Anterior cingulate cortex (tissue), 58 donors: ENCODE results near the gene RICTOR.
"Not testable (repeated sequence)": the region's sequence is repeated elsewhere in the genome, so short reads cannot be mapped to it uniquely, and the experiment has no call there.

Experiments
- DNase-seq, 58 donors: peaks; one replicate each; lab custom pipeline; 2025; lab: John Stamatoyannopoulos, UW

RICTOR gene

GRCh38 chr5:39015743-39016586 lies 58.2 kb downstream of the RICTOR start:
- no peak for DNase-seq

DNA sequence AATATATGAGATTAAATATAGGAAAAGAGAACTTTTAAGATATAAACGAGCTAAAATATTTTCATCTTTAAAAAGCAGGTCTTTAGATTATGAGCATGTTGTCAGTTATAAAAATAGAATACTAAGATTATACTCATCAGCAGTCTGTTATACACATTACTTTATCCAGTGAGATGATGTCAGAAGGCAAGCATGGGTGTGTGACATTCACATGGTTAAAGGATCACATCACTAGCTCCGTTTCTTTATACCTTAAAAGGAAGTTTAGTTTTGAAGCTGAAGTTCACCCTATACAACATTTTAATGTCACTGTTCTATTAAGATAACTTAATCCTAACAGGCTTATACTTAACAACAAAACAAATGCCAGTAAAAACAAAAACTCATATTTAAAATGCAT lies 59.6 kb downstream of the RICTOR start:
- no peak for DNase-seq

DNA sequence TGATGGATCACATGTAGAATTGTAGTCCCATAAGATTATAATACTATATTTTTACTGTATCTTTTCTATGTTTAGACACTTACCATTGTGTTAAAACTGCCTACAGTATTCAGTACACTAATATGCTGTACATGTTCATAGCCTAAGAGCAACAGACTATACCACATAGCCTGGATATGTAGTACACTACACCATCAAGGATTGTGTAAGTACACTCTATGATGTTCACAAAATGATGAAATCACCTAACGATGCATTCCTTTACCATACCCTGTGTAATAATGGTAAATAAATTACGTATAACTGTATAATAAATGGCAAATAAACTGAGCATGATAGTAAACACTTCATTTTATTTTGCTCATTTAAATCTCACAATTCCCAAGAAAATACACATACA lies 60.3 kb downstream of the RICTOR start:
- no peak for DNase-seq

DNA sequence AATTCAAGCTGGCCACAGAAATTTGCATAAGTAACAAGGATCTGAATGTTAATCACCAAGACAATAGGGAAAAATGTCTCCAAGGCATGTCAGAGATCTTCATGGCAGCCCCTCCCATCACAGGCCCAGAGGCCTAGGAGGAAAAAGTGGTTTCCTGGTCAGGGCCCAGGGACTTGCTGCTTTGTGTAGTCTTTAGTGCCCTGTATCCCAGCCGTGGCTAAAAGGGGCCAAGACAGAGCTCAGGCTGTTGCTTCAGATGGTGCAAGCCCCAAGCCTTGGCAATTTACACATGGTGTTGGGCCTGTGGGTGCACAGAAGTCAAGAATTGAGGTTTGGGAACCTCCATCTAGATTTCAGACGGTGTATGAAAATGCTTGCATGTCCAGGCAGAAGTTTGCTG lies 63.2 kb downstream of the RICTOR start:
- DNase-seq: not testable (repeated sequence)

- no peak for DNase-seq
These were observed 64.2 kb downstream of the RICTOR start for GRCh38 chr5:39009981-39010380.

GRCh38 chr5:39009280-39009679 lies 64.9 kb downstream of the RICTOR start:
- no peak for DNase-seq

- DNase-seq: no peak
These were observed 67.5 kb downstream of the RICTOR start for GRCh38 chr5:39006650-39007049.

- no peak for DNase-seq
These were observed 68.5 kb downstream of the RICTOR start for GRCh38 chr5:39005566-39006232.

GRCh38 chr5:39001683-39002082 lies 72.5 kb downstream of the RICTOR start:
- DNase-seq: no peak

DNA sequence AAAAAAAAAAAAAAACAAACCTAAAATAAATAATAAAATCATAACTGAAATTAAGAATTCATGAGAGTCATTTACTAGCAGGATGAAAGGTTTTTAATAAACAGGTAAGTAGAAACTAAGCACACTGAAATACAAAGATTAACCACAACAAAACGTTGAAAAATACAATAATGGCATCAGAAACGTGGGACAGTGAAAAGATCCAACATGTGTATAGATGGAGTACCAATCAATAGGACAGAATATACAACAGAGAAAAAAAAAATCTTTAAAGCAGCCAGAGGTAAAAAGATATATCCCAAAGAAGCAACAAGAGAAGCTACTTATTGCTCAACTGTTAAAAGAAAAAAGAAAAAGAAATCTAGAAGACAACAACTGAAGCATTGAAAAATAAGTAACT lies 75.2 kb downstream of the RICTOR start:
- DNase-seq: no peak

DNA sequence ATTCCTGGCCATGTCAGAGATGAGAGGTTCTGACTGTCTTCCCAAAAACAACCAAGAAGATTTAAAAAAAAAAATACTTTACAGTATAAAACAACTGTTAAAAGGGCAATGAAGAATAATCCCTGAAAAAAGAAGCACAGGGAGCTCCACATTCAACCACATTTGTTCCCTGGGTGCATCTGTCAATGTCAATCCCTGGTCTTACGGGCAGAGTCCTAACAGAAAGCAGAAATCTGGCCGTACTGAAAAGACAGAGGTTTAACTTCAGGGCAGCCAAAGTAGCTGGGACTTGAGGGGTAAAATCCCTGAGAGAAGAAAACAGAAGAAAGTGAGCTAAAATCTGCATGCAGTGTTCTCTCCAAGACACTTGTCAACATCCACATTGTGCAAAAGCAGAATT lies 76.6 kb downstream of the RICTOR start:
- DNase-seq: no peak

DNA sequence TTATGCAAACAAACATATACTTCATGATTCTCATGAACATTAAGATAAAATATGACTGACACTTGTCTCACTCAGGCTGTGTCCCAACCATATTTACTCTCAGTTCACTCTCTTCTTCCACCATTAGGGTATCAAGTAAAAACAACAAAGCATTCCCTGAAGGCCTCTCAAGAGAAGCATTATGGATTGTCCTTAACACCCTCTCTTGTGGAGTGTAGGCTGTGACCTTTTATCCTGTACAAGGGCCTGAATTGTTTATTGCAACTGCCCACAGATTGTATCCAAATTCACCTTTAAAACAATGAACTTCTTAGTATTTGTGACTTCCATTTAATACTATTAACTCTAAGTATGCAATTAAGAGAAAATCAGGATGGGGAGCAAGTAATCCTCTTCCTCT lies 78.1 kb downstream of the RICTOR start:
- DNase-seq: no peak

- DNase-seq: peak in 6 of 58 donors; percentile 0 to 16 (median 6)
These were observed 79.8 kb downstream of the RICTOR start for GRCh38 chr5:38994324-38994927.

- DNase-seq: not testable (repeated sequence)
These were observed 84.1 kb downstream of the RICTOR start for GRCh38 chr5:38989974-38990719.

DNA sequence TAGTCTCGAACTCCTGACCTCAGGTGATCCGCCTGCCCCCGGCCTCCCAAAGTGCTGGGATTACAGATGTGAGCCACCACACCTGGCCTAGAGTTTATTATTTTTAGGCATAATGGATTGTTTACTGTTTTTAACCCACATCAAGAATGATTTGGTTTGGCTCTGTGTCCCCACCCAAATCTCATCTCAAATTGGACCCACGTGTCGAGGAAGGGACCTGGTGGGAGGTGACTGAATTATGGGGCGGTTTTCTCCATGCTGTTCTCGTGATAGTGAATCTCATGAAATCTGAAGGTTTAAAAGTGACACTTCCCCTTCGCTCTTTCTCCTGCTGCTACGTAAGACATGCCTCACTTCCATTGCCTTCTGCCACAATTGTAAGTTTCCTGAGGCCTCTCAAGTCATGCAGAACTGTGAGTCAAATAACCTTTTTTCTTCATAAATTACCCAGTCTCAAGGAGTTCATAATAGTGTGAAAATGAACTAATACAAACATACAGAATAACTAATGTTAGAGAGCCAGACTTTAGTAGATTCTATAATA lies 88.2 kb downstream of the RICTOR start:
- DNase-seq: no peak

DNA sequence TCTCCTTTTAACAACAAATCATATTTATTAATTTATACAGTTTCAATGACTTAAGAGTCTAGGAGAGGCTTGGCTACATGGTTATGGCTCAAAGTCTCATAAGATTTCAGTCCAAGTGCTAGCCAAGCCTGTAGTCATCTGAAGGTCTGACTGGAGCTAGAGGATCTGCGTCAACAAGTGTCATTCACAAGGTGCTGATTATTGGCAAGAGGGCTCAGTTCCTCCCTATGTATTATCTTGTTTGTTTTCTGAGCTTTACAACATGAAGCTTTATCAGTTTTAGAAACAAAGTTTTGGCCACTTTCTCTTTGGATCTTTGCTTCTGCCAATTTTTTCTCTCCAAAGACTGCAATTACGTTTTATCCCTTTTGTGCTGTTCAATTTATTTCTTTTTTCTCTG lies 94.7 kb downstream of the RICTOR start:
- DNase-seq: no peak

- DNase-seq: no peak
These were observed 96.2 kb downstream of the RICTOR start for GRCh38 chr5:38978036-38978435.

DNA sequence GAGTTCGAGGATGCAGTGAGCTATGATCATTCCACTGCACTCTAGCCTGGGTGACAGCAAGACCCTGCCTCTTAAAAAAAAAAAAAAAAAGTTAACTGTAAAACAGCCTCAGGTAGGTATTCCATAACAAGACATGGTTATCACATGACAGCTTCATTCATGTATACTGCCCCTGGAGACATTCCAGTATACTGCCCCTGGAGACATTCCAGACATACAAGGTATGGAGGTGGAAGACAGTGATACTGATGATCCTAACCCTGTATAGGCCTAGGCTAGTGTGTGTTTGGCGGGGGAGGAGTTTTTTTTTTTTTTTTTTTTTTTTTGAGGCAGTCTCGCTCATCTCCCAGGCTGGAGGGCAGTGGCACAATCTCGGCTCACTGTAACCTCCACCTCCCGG lies 105.5 kb downstream of the RICTOR start:
- no peak for DNase-seq

GRCh38 chr5:38961691-38962090 lies 112.5 kb downstream of the RICTOR start:
- DNase-seq: no peak

GRCh38 chr5:38953426-38954012 lies 120.7 kb downstream of the RICTOR start:
- no peak for DNase-seq
